Thoracic aorta (tissue), 2 donors: ENCODE measurements around the gene PCDHAC2. TPM values are rescaled to one million over a fixed set of nuclear protein-coding genes. Genes with fewer than 3 reads are reported as not detected.
A peak's percentile ranks its signal among the peaks of the same experiment; 100 is the strongest.

Experiments used
- ATAC-seq: fragments of 150-250 bp; one replicate; pipeline ENCODE4 v1.8.0; 2017; ENCODE audit warnings: low read depth; ENCODE audit not compliant: insufficient number of reproducible peaks, low FRiP score
- DNase-seq: peaks from one replicate; pipeline ENCODE4 v3.0.0-alpha.2; 2020; ENCODE audit warnings: low spot score
- H3K27ac ChIP-seq, 2 donors: fragments of 200-600 bp; sonication (generic); 1 replicate in 1 of 2; 2 replicates in 1 of 2; pipeline ENCODE4 v1.5.1; 2016; ENCODE audit warnings: mild to moderate bottlenecking in 2 of 2, moderate library complexity in 2 of 2
- H3K27me3 ChIP-seq: fragments of 200-600 bp; sonication (generic); replicated peaks from 2 replicates; pipeline ENCODE4 v1.6.0; 2016; ENCODE audit warnings: mild to moderate bottlenecking; ENCODE audit not compliant: insufficient read depth
- H3K36me3 ChIP-seq: fragments of 200-600 bp; sonication (generic); one replicate; pipeline ENCODE4 v1.5.1; 2016
- H3K4me1 ChIP-seq, 2 donors: fragments of 200-600 bp; sonication (generic); 1 replicate in 1 of 2; 2 replicates in 1 of 2; pipeline versions ENCODE4 v1.5.1 to v1.6.0; 2016; ENCODE audit warnings: low read depth in 2 of 2, mild to moderate bottlenecking in 1 of 2; ENCODE audit not compliant: control insufficient read depth in 1 of 2
- H3K4me3 ChIP-seq: fragments of 200-600 bp; sonication (generic); 2 replicates; pipeline ENCODE4 v1.5.1; 2016; ENCODE audit warnings: mild to moderate bottlenecking
- H3K9me3 ChIP-seq: fragments of 200-600 bp; sonication (generic); 2 replicates; pipeline ENCODE4 v1.5.1; 2016
- total RNA-seq, 2 donors: library from RNA; depleted of rRNA; stranded (reverse); fragments of >200 nt; gene quantifications; one replicate each; pipeline versions ENCODE4 v1.1.0 to v1.2.3, GENCODE V29; 2016
- TF ChIP-seq, protein P1 (sequence below): fragments of 200-600 bp; sonication (generic); IDR thresholded peaks from one replicate; pipeline ENCODE4 v1.5.1; 2019; ENCODE audit warnings: antibody characterized with exemption

Gene PCDHAC2
- total RNA-seq, 2 donors from 2014 or later = 0.71 TPM; not detected in 1

- Histone ChIP-seq H3K27ac (no peak overlapping the region), H3K36me3 (no peaks in the 10 kb centered on the region), H3K9me3 (no peaks in the 10 kb centered on the region), H3K4me1 (no peaks in the 10 kb centered on the region), H3K4me3 (no peak overlapping the region), H3K27me3 (no peaks in the 10 kb centered on the region)
- TF ChIP-seq, protein P1, sequence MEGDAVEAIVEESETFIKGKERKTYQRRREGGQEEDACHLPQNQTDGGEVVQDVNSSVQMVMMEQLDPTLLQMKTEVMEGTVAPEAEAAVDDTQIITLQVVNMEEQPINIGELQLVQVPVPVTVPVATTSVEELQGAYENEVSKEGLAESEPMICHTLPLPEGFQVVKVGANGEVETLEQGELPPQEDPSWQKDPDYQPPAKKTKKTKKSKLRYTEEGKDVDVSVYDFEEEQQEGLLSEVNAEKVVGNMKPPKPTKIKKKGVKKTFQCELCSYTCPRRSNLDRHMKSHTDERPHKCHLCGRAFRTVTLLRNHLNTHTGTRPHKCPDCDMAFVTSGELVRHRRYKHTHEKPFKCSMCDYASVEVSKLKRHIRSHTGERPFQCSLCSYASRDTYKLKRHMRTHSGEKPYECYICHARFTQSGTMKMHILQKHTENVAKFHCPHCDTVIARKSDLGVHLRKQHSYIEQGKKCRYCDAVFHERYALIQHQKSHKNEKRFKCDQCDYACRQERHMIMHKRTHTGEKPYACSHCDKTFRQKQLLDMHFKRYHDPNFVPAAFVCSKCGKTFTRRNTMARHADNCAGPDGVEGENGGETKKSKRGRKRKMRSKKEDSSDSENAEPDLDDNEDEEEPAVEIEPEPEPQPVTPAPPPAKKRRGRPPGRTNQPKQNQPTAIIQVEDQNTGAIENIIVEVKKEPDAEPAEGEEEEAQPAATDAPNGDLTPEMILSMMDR = no peak
- ATAC-seq (no peak), DNase-seq (no peak)
These were observed 29.8 kb downstream of the PCDHAC2 start for GRCh38 chr5:140996060-140996459.

- DNase-seq (no peak), ATAC-seq (no peak)
- H3K4me3 ChIP-seq = no peak overlapping the region
- no peaks in the 10 kb centered on the region for H3K27me3 ChIP-seq
- no peaks in the 10 kb centered on the region for H3K9me3 ChIP-seq
- TF ChIP-seq, protein P1 = no peak
- H3K27ac ChIP-seq = no peak overlapping the region
- peaks cover 5 to 8% of the 10 kb centered on the region in 2 donors for H3K4me1 ChIP-seq
- H3K36me3 ChIP-seq = no peaks in the 10 kb centered on the region
These were observed 32.7 kb downstream of the PCDHAC2 start for GRCh38 chr5:140998921-140999410.

DNA sequence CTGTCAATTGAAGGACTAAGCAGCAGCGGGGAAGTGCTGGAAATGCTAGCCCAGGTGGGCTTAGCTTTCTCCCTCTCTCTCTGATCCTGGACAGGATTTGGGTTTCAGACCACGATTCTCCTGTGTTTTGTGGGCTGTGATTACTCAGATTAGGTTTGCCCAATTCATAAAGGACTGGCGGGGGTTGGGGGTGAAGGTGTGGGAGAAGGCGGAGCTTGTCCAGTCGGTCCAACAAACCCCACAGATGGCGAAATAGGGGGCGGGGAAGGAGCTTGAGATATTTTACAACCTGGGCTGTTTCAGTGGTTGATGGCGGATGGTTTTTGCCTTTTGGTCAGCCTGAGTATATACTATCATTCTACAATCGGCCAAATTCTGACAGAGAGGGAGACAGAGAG lies 35.2 kb downstream of the PCDHAC2 start:
- no peak for ATAC-seq
- TF ChIP-seq, protein P1 = no peak
- Histone ChIP-seq H3K4me1 (peaks cover 5 to 8% of the 10 kb centered on the region in 2 donors), H3K4me3 (peak overlapping the region; percentile 56), H3K9me3 (no peaks in the 10 kb centered on the region), H3K27me3 (no peaks in the 10 kb centered on the region), H3K27ac (no peak overlapping the region), H3K36me3 (no peaks in the 10 kb centered on the region)
- no peak for DNase-seq

DNA sequence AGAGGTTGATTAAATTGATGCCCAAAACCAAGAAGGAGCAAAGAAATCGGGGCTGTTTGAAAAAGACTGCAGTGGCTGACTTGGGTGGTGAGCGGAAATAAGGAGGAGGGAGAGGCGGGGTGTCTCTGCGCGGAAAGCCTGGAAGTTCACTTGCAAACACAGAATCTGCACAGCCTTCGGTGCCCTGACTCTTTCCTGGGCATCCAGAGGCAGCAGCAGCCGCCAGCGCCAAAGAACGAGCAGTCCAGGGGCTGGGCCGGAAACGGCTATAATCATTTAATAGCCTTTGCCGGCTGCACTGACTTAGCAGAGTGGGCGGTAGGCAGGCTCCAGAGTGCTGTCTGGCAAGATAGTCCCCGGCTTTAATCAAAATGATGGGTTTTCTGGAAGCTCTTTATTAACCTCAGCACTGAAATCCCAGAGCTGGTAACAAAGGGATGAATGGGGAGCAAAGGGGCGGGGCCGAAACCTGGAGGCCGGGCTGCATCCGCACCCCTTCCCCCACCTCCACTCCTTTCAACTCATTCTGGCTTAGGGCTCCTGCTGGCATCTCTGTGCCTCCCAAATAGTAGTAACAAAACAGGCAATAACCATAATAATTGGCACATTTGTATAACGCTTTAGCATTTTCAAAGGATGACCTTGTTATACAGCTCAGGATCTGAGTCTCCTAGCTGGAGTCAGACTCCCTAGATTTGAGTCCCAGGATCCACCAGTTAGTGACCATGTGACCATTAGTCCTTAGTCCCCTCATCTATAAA lies 35.7 kb downstream of the PCDHAC2 start:
- no peaks in the 10 kb centered on the region for H3K27me3 ChIP-seq
- TF ChIP-seq, protein P1 = no peak
- H3K4me1 ChIP-seq = peaks cover 5 to 8% of the 10 kb centered on the region in 2 donors
- peak overlapping the region; percentile 56 for H3K4me3 ChIP-seq
- H3K9me3 ChIP-seq = no peaks in the 10 kb centered on the region
- no peak for DNase-seq
- H3K27ac ChIP-seq = no peak overlapping the region
- no peak for ATAC-seq
- no peaks in the 10 kb centered on the region for H3K36me3 ChIP-seq

DNA sequence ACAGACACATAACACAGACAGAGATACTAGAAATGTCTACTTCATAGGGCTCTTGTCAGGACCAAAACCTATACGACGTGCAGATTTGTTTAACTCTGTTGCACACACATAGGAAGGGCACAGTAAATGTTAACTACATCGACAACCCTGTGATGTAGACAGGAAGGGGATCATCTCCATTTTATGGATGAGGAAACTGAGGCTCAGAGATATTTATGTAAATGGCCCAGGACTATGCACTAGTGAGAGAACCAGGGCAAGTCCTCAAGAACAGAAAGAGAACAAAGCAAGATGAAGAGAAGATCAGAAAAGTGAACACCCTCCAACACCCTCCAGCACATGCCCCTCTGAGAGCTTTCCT lies 36.3 kb downstream of the PCDHAC2 start:
- ATAC-seq = no peak
- no peak overlapping the region for H3K27ac ChIP-seq
- no peaks in the 10 kb centered on the region for H3K27me3 ChIP-seq
- no peaks in the 10 kb centered on the region for H3K9me3 ChIP-seq
- H3K4me3 ChIP-seq = no peak overlapping the region
- peaks cover 5 to 8% of the 10 kb centered on the region in 2 donors for H3K4me1 ChIP-seq
- no peaks in the 10 kb centered on the region for H3K36me3 ChIP-seq
- no peak for DNase-seq
- TF ChIP-seq, protein P1 = no peak
